SKM-1 treated with dmso at 0.1 percent for 144 hours (cell line): Measurements from ENCODE around the gene PSMC1.

Experiments
- DNase-seq: peaks from one replicate; lab custom pipeline; 2025; ENCODE audit not compliant: unreplicated experiment; lab: John Stamatoyannopoulos, UW

The PSMC1 gene

DNA sequence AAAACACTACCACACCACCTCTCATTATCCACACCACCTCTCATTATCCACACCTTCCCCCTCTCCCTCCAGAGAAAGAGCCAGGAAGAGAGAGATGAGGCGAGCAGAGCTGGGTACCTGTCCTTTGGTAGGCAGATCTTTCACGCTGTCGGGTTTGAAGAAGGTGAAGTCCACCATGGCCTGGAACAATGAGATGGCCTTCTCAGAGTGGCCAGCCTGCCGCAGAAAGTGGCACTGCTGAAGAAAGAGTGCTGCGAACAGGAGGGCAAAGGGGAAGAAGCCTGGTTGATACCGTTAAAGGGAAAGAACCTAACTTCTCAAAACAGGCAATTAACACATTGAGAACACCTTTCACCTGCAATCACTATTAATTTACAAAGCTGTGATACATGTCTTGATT lies 44.8 kb downstream of the PSMC1 start:
- DNase-seq, result no peak

DNA sequence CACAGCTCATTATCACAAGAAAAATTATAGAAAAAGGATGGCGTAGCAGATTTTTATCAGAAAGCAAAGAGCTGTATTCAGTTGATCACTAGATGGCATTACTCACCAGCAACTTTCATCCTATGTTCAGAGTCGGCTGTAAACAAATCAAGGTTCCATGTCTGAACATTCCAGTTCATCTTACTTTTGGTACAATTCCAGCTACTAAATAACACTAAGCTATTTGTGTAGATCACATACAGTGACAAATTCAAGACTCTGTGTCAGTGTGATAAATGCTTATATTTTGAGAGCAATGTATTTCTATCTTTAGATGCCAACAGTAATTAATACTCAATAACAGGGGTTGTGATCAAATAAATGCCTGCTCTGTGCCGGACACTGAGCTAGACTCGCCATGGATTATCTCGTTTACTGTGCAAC lies 45.3 kb downstream of the PSMC1 start:
- DNase-seq, result no peak

DNA sequence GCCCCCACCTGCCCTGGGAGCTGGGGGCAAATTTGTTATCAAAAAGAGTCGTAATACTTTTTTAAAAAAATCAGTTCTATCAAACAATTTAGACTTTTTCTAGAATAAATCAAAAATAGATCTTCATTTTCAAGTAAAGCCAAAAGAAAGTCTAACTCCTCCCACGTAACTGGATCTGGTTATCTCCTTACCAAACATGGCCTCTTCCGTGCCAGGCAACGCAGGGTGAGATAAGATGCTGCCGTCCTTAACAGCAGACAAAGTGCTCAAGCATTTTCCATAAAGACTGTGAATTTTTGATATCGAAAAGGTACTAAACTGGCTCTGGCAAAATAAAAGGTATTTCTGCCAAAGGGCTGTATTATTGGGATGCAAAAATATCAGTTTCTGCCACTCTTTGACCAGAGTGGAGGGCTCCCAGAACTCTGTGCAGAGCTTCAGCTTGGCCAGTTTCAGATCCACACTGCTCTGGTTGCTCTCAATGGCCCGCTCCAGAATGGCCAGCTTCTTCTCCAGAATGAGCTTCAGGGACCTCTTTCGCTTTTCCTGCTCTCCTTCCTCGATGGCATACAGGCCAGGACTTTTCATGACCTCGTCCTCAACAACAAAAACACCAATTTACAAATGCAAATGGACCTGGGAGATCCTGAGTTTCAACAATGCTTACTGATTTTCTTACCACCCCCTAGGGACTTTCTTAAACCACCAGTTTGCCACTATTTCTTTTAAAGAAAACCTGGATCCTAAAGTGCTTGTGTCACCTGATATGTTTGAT lies 46.4 kb downstream of the PSMC1 start:
- no peak for DNase-seq

DNA sequence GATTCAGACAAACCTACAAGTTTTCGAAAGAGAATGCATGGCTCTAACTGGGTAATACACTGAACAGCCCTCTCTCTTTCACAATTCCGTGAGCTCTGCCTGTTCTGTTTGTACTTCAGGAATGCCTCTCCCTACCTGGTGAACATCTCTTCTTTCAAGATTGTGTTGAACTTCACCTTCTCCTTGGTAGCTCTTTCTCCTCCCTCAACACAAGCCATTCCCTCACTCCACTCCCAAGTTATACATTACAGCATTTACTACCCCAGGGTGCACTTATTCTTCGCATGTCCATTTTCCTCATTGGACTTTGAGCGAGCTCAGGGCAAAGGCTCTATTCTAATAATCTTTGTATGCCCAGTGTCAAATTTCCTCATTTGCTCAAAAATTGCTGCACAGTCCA lies 47.1 kb downstream of the PSMC1 start:
- DNase-seq, result no peak

DNA sequence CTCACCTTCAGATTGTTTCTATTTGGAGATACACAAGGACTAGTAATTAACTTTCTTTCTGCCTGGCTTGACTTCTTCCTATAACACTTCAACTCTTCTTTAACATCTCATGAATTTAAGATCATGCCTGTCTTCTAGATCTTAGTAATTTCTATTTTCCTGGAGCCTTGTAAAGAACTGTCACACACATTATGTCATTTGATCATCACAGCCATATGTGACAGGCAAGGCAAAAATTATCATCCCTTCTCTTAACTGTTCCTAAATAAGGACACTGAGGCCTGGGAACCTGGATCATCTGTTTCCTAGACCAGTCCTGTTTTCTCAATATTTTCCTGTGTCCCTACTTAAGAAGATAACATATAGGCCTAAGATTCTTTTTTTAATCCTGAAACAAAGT lies 48.1 kb downstream of the PSMC1 start:
- DNase-seq, result no peak

DNA sequence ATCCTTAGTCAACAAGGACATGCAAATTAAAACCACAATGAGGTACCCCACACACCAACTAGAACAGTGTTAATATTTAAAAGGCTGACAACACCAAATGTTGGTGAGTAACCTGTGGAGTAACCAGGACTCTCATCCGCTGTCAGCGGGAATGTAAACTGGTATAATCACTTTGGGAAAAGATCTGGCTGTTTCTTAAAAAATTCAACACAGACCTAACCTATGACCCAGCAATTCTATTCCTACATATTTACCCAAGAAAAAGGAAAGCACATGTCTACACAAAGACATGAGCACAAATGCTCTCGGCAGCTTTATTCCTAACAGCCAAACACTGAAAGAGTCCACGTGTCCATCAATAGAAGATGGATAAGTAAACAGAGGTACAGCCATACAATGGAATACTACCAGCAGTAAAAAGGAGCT lies 48.8 kb downstream of the PSMC1 start:
- no peak for DNase-seq

DNA sequence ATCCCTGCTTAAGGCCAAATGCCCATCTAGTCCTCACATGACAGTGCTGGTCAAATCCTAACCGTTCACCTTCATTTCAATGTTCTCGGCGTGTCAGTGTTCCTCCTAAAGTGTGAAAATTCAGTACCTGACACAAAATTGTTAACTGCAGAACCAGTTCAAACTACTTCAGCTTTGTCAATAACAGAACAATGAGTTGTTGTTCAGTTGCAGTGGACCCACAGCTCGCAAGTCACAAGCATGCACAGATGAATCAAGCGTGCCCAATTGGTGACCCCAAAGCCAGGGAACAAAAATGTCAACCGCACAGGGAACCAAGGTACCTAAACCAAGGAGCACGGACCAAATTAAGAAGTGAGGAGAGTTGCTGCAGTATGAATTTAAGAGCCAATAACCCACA lies 52.2 kb downstream of the PSMC1 start:
- no peak for DNase-seq

DNA sequence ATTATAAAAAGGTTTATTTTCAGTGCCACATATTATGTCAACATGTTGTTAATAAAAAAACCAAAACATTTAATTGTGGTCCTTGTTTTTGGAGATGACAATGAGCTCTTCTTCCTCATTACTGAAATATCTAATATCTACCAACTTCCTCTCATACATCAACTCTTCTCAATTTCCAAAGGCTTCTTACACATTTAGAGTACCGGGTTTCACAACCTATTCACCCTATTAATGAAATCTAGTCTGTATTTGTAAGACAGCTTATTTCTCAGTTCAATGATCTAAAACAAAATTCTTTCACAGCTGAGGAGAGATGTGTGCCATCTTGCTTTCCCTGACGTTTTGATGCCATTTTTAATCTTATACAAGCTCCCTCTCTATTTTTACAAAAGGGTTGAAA lies 60.9 kb downstream of the PSMC1 start:
- DNase-seq, result no peak

DNA sequence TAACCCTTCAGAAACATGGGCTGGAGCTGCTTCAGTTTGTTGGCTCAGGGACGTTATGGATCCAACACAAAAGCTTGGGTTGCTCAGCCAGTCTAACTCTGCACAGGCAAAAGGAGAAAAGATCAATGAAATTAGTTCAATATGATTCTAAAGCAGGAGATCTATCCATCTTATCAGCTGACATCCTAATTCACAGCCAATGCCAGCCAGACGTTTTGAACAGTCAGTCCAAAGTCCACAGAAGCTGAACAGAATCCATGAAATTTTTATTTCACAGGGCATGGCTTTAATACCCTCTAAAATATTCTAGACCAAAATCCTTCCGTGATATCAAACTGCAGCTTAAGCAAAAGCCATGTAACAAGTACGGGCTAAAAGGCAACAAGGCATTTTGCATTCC lies 61.7 kb downstream of the PSMC1 start:
- DNase-seq, result no peak

DNA sequence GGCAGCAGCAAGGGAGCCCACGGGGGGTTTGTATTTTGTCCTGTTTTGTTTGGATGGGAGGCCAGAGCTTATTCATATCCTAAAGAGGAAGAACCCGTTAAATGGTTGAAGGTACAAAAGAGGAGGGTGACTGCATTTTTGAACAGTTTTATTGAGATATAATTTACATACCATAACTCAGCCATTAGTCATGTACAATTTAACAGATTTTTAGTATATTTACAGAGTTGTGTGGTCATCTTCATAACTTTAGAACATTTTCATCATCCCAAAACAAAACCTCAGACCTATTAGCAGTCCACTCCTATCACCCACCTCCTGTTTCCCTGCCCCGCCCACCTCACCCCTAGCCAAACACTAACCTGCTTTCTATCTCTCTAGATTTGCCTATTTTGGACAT lies 62.8 kb downstream of the PSMC1 start:
- no peak for DNase-seq

DNA sequence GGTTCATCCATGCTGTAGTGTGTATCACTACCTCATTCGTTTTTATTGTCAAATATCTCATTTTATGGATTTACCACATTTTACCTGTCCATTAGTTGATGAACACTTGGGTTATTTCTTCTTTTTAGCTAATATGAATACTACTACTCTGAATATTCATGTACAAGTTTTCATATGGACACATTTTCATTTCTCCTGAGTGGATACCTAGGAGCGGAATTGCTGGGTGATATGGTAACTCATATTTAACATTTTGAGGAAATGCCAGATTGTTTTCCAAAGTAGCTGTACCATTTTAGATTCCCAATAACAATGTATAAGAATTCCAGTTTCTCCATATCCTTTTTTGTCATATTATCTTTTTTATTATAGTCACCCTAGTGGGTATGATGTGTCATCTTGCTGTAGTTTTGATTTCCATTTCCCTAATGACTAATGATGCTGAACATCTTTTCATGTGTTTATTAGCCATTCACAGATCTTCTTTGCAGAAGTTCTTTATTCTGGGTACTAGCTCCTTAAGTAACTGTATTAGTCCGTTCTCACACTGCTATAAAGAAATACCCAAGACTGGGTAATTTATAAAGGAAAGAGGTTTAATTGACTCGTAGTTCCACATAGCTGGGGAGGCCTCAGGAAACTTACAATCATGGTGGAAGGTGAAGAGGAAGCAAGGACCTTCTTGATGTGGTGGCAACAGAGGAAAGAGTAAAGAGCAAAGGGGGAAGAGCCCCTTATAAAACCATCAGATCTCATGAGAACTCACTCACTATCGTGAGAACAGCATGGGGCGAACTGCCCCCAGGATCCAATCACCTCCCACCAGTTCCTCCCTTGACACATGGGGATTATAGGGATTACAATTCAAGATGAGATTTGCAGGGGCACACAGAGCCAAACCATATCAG lies 63.5 kb downstream of the PSMC1 start:
- DNase-seq, result no peak

DNA sequence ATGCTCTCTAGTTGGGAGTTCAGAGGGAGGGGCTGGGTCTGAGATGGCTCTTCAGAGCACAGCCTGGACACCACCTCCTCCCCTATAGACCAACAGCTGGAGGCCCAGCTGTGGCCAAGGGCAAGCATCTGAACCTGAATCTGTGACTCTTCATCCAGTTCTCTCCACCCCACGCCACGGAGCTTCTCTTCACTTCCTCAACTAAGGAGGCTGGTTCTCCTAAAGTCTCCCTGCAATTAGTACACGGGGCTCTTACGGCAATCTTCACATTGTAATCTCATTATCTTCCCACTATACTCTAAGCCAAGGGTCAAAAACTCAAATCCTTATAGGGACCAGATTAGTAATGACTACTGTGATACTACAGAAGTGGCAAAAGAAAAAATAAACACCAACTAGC lies 65.5 kb downstream of the PSMC1 start:
- no peak for DNase-seq
